VCaP (cell line): ENCODE measurements around the gene ASB5.

ENCODE experiments used
- H3K27ac ChIP-seq: fragments of 450-650 bp; 2 replicates; pipeline ENCODE4 v1.5.1; 2017
- TF ChIP-seq, protein P1 (sequence below): fragments of 450-650 bp; conservative IDR thresholded peaks from 2 replicates; pipeline ENCODE4 v1.5.1; 2017; ENCODE audit warnings: mild to moderate bottlenecking, moderate library complexity

The ASB5 gene

DNA sequence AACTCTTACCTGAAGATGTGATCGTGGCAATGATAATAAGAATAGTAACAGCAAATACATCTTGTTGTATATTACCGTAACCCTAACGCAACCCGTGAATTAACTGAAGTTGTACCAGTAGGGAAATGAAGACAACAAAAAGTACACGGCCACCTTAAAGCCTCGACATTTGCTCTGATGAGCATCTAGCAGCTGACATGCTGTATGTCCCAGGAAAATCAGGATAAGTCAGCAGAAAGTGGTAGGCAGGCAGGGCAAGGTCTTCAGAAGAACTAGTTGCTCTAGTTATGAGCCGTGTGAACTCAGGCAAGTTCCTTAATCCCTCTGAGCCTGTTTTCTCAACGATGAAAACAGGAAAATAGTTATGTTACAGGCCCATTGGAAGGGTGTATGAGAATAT lies 7.7 kb upstream of the ASB5 start:
- H3K27ac ChIP-seq: no peak overlapping the region
- TF ChIP-seq, protein P1, sequence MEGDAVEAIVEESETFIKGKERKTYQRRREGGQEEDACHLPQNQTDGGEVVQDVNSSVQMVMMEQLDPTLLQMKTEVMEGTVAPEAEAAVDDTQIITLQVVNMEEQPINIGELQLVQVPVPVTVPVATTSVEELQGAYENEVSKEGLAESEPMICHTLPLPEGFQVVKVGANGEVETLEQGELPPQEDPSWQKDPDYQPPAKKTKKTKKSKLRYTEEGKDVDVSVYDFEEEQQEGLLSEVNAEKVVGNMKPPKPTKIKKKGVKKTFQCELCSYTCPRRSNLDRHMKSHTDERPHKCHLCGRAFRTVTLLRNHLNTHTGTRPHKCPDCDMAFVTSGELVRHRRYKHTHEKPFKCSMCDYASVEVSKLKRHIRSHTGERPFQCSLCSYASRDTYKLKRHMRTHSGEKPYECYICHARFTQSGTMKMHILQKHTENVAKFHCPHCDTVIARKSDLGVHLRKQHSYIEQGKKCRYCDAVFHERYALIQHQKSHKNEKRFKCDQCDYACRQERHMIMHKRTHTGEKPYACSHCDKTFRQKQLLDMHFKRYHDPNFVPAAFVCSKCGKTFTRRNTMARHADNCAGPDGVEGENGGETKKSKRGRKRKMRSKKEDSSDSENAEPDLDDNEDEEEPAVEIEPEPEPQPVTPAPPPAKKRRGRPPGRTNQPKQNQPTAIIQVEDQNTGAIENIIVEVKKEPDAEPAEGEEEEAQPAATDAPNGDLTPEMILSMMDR: no peak

DNA sequence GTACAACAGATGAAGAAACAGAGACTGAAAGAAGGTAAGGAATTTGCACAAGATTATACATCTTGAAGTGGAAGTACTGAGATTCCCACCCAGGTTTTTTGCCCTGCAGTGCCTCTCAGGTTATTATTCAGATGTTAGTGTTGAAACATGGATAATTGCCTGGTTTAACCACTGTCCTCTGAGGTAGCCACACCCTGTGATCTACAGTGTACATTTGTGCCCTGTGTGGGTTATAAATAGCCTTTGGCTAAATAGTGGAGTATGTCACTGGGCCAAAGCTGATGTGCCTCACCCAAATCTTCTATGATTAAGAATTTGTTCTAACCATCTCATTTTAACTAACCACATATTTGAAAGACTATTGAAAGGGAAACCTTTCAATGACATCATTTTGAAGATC lies 5.4 kb upstream of the ASB5 start:
- no peak overlapping the region for H3K27ac ChIP-seq

DNA sequence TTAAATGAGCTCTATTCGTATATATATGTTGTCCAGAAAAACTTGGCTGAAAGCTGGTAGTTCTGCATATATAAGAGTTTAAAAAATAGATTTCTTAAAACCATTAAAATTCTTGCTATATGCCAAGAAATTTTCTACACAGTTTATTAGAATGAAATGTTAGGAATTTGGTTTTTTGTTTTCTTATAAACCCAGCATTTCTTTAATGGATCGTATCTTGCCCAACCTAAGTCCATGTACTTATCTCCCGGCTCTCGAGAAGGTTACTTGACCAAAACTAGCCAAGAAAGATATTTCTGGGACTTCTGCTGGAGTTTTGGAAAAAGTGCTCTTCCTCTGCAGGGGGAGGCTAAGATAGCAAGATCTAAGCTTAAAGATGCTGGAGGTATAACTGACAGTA lies 4.7 kb upstream of the ASB5 start:
- TF ChIP-seq, protein P1: no peak
- no peak overlapping the region for H3K27ac ChIP-seq

More for the DNA sequence above, 5.4 kb upstream of the ASB5 start:
- TF ChIP-seq, protein P1: no peak

DNA sequence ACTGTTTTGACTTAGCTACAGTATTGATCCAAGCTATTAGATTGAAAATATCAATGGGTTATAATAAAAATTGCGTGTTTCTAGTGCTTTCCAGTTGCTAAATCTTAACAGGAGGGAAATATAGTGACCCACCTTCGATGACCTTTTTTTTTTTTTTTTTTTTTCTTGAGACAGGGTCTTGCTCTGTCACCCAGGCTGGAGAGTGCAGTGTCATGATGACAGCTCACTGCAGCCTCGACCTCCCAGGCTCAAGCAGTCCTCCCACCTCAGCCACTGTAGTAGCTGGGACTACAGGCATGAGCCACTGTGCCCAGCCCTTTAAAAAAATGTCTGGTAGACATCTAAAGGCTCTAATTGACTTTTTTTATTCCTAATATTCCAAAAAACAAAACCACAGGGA lies 3.8 kb upstream of the ASB5 start:
- TF ChIP-seq, protein P1: no peak
- no peak overlapping the region for H3K27ac ChIP-seq

DNA sequence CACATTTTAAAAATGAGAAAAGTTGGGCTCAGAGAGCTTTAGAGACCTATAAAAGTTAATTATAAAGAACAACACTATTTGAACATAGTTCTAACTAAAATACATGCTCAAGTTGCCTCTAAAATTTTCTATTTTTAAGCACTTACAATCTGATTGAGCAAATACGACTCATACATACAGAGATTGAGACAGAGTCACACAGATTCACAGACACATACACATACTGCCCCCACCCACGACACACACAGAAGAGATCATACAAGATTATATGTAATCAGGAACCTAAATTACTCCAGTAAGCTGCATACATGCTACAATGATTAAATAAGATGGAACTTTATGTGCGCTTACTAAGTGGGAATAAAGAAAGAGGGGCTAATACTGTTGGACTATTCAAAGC lies 2.7 kb upstream of the ASB5 start:
- TF ChIP-seq, protein P1: no peak
- H3K27ac ChIP-seq: no peak overlapping the region

DNA sequence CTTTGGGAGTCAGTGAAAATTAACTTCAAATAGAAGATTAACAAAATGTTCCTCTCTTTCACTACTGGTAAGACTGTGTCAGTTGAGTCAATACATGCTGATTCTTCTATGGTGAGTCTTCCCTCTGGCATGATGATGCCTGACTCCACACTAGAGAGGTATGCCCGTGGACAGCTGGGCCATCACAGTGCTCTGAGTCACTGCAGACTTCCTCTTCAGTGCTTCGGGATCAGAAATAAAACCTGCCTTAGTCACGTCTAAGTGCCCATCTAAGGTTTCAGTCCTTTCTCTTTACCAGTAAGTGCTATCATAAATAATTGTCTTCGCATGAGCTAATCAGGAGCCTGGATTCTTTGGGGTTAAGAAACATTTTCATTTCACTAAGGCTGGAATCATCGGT lies 1.6 kb upstream of the ASB5 start:
- TF ChIP-seq, protein P1: no peak
- no peak overlapping the region for H3K27ac ChIP-seq

DNA sequence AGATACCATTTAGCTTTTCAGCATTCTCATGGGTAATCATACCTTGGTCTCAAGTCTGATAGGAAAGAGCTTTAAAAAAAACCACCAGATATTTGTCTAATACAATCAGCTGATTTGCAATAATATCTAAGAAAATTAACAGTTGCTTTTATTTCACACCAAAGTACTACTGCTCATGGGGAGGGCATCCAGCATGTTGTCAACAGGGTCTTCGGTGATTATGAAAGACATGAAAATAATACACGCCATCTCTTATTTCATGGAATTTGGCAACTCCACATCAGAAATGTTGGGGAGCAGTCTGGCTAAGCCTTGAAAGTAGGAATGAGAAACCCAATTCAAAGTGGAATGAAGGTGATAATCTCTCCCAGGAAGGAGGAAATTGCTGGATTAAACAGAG lies 3.0 kb downstream of the ASB5 start:
- H3K27ac ChIP-seq: no peak overlapping the region
- TF ChIP-seq, protein P1: no peak

DNA sequence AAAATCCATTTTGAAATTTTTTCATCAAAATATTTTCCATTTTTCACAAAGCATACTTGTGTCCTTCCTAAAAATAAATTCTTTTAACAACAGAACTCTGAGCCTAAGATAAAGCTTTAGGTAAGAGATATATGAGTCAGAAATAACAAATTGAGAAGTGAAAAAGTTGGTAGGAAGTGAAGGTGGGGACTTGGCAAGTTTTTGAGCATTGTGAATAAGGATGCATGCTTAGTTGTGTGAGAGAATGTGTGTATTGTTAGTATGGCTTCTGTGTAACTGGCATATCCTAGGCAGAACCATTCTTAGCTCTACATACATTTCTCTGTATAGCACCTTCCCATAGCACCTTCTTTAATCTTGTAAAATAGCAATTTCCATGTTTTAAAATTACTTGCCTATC lies 6.8 kb downstream of the ASB5 start:
- TF ChIP-seq, protein P1: no peak
- no peak overlapping the region for H3K27ac ChIP-seq
